AG08396 (cell line): ENCODE data around the gene LCA5L.
"Not testable (repeated sequence)": the region's sequence is repeated elsewhere in the genome, so short reads cannot be mapped to it uniquely, and the experiment has no call there.

Experiments used
- DNase-seq: peaks from one replicate; pipeline ENCODE4 v3.0.0; 2012; ENCODE audit warnings: low spot score, mixed read lengths

The LCA5L gene

DNA sequence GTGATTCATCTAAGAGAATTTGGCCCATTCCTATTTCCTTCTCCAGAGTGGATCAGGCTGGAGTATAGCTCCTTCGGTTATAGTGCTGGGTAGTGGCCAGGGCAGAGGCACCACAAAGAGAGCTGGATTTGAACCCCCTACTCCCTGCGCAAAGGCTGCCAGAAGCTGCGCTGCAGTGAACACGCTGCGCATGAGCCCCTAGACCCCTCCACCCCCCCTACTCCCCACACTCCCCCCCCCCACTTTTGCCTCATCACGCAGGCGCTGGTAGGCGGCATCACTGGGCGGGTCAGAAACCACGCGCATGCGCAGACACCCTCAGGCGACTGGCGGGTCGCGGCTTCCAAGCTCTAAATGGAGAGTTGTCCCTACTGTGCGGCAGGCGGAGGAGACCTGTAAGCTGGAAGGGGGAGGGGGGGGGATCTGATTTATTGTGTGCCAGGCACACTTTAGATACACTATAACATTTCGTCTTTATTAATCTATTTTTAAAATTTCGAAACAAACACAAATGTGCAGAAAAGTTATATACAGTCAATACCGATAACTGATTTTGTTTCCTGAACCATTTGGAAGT, 58.0 kb downstream of the LCA5L start:
- peak; percentile 96 for DNase-seq

GRCh38 chr21:39386899-39387298, 58.7 kb downstream of the LCA5L start:
- no peak for DNase-seq

GRCh38 chr21:39386194-39386593, 59.4 kb downstream of the LCA5L start:
- no peak for DNase-seq

DNA sequence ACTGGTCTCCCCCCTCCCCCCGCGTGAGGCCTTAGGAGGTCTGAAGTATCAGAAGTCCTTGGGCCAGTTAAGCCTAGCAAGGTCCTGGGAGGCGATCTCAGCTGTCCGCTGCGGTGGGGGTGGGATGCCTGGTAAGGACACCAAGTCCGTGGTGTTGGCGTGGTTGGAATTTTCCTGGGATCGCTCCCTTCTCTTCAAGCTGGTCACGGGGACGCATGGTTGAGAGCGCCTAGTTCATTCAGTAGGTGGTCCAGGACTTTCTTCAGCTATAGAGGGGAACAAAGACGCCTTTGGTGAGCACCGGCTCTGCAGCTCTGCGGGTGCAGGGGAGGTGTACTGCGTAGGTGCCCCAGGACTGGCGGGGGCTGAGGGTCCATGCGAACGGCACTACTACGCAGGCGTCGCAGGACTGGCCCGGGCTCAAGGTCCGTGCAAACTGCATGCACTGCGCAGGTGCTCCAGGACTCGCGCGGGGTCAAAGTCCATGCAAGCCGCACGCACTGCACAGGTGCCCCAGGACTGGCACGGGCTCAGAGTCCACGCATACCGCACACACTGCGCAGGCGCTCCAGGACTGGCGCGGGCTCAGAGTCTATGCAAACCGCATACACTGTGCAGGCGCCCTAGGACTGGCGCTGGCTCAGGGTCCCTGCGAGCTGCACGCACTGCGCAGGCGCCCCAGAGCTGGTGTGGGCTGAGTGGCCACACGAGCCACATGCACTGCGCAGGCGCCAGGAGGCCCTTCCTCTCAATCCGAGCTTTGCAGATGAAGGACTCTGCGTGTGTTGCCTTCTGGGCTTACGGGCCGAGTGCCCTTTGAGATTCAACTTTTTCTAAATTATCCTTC, 60.1 kb downstream of the LCA5L start:
- DNase-seq = peak; percentile 90

DNA sequence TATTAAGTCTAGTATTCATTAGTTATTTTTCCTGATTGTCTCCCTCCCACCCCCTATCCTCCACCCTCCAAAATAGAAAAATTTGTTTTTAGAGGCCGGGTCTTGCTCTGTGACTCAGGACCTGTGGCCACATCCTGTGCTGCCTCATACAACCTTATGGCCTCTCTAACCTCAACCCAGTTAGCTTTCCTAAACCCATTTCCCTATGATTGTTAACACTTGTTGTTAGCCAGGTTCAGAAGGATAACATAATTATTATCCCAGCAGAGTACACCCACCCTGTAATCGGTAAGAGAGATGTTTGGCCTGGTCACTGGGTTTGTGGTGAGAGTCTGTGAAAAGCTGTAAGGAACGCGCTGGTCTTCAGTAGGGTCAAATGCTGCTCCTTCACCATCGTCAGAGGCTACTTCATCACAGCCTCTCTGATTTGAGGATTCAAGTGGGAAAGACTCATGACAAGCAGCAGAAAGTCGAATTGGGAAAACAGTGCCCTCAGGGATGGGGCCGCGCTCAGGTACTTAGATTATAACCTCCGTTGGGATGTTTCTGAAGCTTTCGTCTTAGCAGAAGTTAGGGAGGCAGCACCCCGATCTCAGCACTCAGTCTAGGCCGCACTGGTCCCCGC, 60.8 kb downstream of the LCA5L start:
- no peak for DNase-seq

- DNase-seq = not testable (repeated sequence)
Measured at GRCh38 chr21:39382096-39382495, 63.5 kb downstream of the LCA5L start.

- no peak for DNase-seq
Measured at GRCh38 chr21:39381009-39381408, 64.6 kb downstream of the LCA5L start.

- DNase-seq = peak; percentile 97
Measured at GRCh38 chr21:39379986-39380891, 65.3 kb downstream of the LCA5L start.

DNA sequence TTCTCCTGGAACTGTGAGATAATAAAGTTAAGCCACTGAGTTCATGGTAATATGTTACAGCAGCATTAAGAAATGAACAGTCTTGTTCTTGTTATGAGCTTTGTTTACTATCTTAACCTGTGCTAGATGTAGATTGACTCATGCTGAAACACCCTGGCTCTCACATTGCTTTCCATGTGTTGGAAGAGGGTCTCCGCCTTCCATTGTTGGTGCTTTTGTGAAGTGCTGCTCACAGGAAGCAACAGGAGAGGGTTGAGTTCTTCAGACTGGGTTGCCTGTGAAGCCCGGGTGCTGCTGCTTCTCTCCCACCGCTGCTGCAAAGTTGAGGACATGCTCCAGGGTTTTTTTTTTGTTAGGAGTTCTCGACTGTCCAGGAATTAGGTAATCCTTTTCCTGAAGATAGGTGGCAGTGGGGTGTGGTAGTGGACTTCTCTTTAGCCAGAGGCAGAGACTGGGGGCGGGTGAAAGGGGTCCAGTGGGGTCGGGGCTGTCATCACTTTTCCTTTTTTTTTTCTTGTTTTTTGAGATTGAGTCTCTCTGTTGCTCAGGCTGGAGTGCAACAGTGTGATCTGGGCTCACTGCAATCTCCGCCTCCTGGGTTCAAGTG, 68.0 kb downstream of the LCA5L start:
- DNase-seq = no peak

DNA sequence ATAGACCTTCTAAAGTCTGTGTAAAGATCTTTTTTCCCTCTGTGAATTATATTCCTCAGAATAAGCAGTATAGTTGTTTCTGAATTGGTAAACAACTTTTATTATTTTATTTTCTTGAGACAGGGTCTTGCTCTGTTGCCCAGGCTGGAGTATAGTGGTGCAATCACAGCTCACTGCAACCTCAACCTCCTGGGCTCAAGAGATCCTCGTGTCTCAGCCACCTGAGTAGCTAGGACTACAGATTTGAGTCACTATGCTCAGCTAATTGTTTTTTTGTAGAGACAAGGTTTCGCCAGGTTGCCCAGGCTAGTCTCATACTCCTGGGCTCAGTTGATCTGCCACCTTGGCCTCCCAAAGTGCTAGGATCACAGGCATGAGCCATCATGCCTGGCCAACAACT, 70.1 kb downstream of the LCA5L start:
- no peak for DNase-seq

DNA sequence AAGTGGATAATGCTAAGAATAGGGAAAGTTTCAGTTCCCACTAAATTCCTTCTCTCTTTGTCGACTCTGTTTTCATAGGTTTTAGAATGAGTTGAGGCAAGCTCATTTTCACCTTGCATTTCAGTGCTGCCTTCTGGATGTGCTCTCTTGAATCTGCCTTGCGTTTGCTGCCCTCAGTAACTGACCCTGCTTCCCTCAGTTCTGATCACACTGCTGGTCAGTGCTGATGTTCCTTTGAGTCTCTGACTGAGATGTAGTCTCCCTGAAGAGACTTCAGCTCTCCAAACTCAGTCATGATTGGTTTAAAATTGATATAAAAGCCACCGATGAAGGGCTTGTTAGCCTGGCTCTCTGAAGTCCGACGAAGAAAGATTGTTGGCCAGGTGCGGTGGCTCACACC, 71.5 kb downstream of the LCA5L start:
- DNase-seq = no peak

DNA sequence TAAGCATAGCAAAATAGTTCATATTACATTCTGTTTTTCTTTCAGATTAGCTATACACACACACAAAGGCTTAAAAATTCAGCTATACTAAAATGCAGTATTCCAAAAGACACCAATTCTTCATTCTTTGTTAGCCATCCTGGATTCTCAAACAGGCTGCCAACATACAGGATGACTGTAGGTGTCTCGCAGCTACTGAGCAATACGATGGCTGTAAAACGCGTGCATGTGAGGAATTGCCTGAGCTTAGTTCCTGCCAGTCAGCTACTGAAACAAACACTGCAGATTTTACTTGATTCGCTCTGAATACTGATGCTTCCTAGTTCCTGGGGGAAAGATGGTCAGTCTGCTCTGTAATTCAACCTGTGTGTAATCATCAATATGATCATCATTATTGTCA, 71.9 kb downstream of the LCA5L start:
- DNase-seq = no peak

- not testable (repeated sequence) for DNase-seq
Measured at GRCh38 chr21:39369896-39370288, 75.7 kb downstream of the LCA5L start.

GRCh38 chr21:39367783-39368182, 77.8 kb downstream of the LCA5L start:
- DNase-seq = no peak

- DNase-seq = no peak
Measured at GRCh38 chr21:39366563-39366962, 79.0 kb downstream of the LCA5L start.

DNA sequence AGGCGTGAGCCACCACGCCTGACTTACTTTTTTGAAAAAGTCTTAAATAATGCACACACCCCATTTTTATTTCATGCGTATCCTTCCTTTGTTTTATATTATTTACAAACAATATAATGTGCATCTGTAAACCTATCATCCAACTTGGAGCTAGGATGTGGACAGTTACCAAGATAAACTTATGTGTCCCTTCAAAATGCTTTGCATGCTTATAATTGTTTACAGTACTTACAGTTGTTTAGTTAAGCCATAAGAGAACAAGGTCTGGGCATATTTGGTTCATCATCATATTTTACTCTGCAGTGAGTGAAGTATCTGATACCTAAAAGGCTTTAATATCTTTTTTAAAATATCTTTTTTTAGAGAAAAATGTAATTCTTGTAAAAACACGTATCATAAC, 80.6 kb downstream of the LCA5L start:
- no peak for DNase-seq

GRCh38 chr21:39363607-39364555, 81.7 kb downstream of the LCA5L start:
- DNase-seq = peak; percentile 44

GRCh38 chr21:39362733-39363132, 82.8 kb downstream of the LCA5L start:
- no peak for DNase-seq

DNA sequence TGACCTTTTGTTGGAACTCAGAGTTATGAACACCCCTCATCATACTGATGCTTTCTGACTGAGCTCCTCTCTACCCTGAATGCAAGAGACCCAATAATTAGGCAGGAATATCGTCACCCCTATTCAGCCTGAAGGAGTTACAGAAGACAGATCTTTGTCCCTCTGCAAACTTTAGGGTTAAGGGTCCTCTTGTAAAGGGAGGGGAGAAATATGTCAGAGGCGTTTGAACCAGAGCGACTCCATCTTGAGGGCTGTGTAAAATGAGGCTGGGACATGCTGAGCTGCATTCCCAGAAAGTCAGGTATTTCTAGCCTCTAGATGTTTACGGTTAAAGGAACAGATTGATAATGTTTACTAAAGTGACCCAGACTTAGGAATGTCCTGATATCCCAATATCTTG, 86.2 kb downstream of the LCA5L start:
- DNase-seq = no peak
